Body of pancreas (tissue), 4 donors: ENCODE results near the gene NBEA. TPM values are rescaled to one million over a fixed set of nuclear protein-coding genes. Genes with fewer than 3 reads are reported as not detected.

ENCODE experiments used
- ATAC-seq: fragments of 150-250 bp; one replicate; pipeline ENCODE4 v1.9.1; 2016
- DNase-seq, 4 donors: peaks; one replicate each; pipeline ENCODE4 v3.0.0-alpha.2; 2019
- H3K27ac ChIP-seq, 4 donors: fragments of 200-600 bp; sonication (generic); 1 replicate in 3 of 4; 2 replicates in 1 of 4; pipeline versions ENCODE4 v1.5.1 to v1.6.1; 2016 to 2019; ENCODE audit warnings: mild to moderate bottlenecking in 1 of 4, mixed read lengths in 1 of 4, moderate library complexity in 1 of 4
- H3K27me3 ChIP-seq, 2 donors: fragments of 200-600 bp; sonication (generic); one replicate each; pipeline ENCODE4 v1.6.0; 2016; ENCODE audit warnings: mild to moderate bottlenecking in 1 of 2
- H3K36me3 ChIP-seq, 2 donors: fragments of 200-600 bp; sonication (generic); replicated peaks in 1 of 2; 2 replicates each; pipeline ENCODE4 v1.5.1; 2016; ENCODE audit warnings: low read depth in 2 of 2; ENCODE audit not compliant: insufficient read depth in 1 of 2
- H3K4me1 ChIP-seq: fragments of 200-600 bp; sonication (generic); one replicate; pipeline ENCODE4 v1.6.0; 2016
- H3K4me3 ChIP-seq, 2 donors: fragments of 200-600 bp; sonication (generic); 1 replicate in 1 of 2; 2 replicates in 1 of 2; pipeline ENCODE4 v1.5.1; 2016 to 2019
- H3K9me3 ChIP-seq, 3 donors: fragments of 200-600 bp; sonication (generic); 1 replicate in 2 of 3; 2 replicates in 1 of 3; pipeline ENCODE4 v1.5.1; 2016
- CTCF ChIP-seq, 7 experiments: fragments of 450-650 bp in 4 of 7; fragments of 200-600 bp in 3 of 7; sonication (generic) in 3 of 7; IDR thresholded peaks; one replicate each; pipeline ENCODE4 v1.5.1; 2016 to 2019; ENCODE audit warnings: antibody characterized with exemption in 7 of 7
- POLR2A ChIP-seq, 3 donors: fragments of 450-650 bp; IDR thresholded peaks; one replicate each; pipeline ENCODE4 v1.6.1; 2016; ENCODE audit warnings: antibody characterized with exemption in 3 of 3, mild to moderate bottlenecking in 2 of 3
- WGBS, 2 donors: methylation state at CpG; one replicate each; pipeline ENCODE4 v1.1.5; 2017; 5-methylcytosine and 5-hydroxymethylcytosine counted together
- intact Hi-C: fragments of 100-400 bp; cut with DNase I; formaldehyde crosslinking; loops from one replicate; pipeline ENCODE4 v1.15.1; 2023
- total RNA-seq, 2 donors: library from RNA; depleted of rRNA; stranded (reverse); fragments of >200 nt; gene quantifications; one replicate each; pipeline ENCODE4 v1.1.0, GENCODE V29; 2016

The NBEA gene
- total RNA-seq, 2 donors from 2014 or later: 9.6 to 19.1 TPM

- H3K4me3 ChIP-seq: no peak overlapping the region
- intact Hi-C loops: no loop called here
- 94 to 100% methylated on average over 1 of the region's 1 CpG for WGBS, 2 donors
- TF ChIP-seq CTCF (IDR thresholded peaks at IDR 0.05) (no peak), POLR2A (IDR thresholded peaks at IDR 0.05) (no peak)
- ATAC-seq: no peak
- no peaks in the 10 kb centered on the region for H3K9me3 ChIP-seq
- H3K27me3 ChIP-seq: no peaks in the 10 kb centered on the region
- no peak for DNase-seq
- H3K4me1 ChIP-seq: no peaks in the 10 kb centered on the region
- H3K36me3 ChIP-seq: no peaks in the 10 kb centered on the region
- no peak overlapping the region for H3K27ac ChIP-seq
Measured at GRCh38 chr13:35238274-35238673, 296.2 kb downstream of the NBEA start.

DNA sequence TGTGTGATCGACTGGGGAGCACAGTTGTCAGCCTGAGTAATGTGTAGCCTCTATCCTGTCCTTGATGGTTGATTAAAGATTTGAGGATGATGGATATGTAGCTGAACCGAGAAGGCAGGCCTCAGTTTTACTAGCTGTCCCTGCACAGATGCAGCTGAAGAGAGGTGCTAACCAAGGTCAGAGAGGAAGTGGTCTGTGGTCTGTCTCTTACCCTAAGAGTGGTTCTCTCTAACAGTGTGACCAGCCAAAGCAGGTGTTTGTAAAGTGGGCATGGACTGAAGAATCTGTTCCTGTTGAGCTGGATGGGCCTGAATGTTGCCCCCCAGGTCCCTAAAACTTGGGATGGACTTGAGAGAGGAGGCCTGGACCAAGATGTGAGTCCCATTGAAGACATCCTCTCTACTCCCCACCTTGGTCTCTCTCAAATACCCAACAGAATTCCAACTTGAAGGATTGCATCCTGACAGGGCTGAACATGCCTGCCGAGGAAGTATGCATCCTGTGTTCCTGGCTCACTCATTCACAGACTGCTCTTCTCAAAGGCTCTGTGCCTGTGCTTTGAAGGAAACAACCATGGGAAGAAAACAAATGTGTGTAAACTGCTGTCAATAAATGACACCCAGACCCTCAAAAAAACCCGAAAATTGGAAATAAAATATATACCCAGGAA is 310.6 kb downstream of the NBEA start:
- ATAC-seq: no peak
- Histone ChIP-seq H3K9me3 (no peaks in the 10 kb centered on the region), H3K27ac (no peak overlapping the region), H3K4me3 (no peak overlapping the region), H3K27me3 (no peaks in the 10 kb centered on the region), H3K4me1 (no peaks in the 10 kb centered on the region), H3K36me3 (peaks cover 0 to 3% of the 10 kb centered on the region in 2 donors)
- WGBS, 2 donors: 76 to 77% methylated on average over 4 of the region's 4 CpGs
- intact Hi-C loops: no loop called here
- no peak for TF ChIP-seq POLR2A (IDR thresholded peaks at IDR 0.05)
- TF ChIP-seq CTCF (IDR thresholded peaks at IDR 0.05): no peak
- no peak for DNase-seq

- DNase-seq: no peak
- H3K27ac ChIP-seq: no peak overlapping the region
- peaks cover 0 to 3% of the 10 kb centered on the region in 2 donors for H3K36me3 ChIP-seq
- 96 to 97% methylated on average over 7 to 8 of the region's 8 CpGs for WGBS, 2 donors
- no peak for ATAC-seq
- H3K4me1 ChIP-seq: no peaks in the 10 kb centered on the region
- H3K4me3 ChIP-seq: no peak overlapping the region
- no peaks in the 10 kb centered on the region for H3K9me3 ChIP-seq
- TF ChIP-seq CTCF (IDR thresholded peaks at IDR 0.05) (no peak), POLR2A (IDR thresholded peaks at IDR 0.05) (no peak)
- H3K27me3 ChIP-seq: no peaks in the 10 kb centered on the region
- intact Hi-C loops: no loop called here
Measured at GRCh38 chr13:35255241-35255640, 313.2 kb downstream of the NBEA start.

DNA sequence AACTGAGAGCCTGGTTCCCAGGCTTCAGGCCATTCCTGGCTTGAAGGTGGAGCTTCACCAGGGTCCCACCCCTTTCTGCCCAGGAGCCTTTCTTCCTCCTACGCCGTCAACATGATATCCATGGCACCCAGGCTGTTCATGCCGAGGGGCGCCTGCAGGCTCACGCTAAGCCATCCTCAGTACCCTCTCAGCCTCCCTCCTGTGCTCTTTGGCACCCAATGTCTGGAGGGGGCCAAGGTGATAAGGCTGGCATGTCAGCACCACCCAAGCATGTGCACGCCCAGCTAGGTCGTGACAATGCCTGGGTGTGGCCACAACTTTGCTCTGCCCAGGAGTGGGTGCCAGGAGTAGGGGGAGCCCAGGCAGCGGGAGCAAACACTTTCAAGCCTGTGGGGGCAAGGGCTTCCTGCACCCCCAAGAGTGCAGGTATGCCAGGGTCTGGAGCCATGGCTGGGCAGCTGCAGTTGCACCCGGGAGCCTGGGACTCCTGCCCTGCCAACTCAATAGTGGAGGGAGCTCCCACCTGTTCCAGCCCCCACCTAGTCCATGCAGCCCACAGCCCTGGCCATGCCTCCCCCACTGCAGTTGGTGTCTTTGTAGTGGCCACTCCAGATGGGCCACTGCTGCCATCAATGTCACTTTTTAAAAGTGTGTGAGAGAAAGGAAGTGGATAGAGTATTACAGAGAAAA is 314.5 kb downstream of the NBEA start:
- ATAC-seq: no peak
- WGBS, 2 donors: 72 to 98% methylated on average over 5 to 9 of the region's 9 CpGs
- Histone ChIP-seq H3K36me3 (peaks cover 0 to 3% of the 10 kb centered on the region in 2 donors), H3K4me3 (no peak overlapping the region), H3K27me3 (no peaks in the 10 kb centered on the region), H3K27ac (no peak overlapping the region), H3K4me1 (no peaks in the 10 kb centered on the region), H3K9me3 (no peaks in the 10 kb centered on the region)
- intact Hi-C loops: no loop called here
- DNase-seq: no peak
- TF ChIP-seq CTCF (IDR thresholded peaks at IDR 0.05): no peak
- TF ChIP-seq POLR2A (IDR thresholded peaks at IDR 0.05): no peak

- Histone ChIP-seq H3K9me3 (no peaks in the 10 kb centered on the region), H3K27ac (no peak overlapping the region), H3K4me3 (no peak overlapping the region), H3K36me3 (no peaks in the 10 kb centered on the region), H3K4me1 (no peaks in the 10 kb centered on the region), H3K27me3 (no peaks in the 10 kb centered on the region)
- DNase-seq (no peak), ATAC-seq (no peak)
- intact Hi-C loops: no loop called here
- TF ChIP-seq CTCF (IDR thresholded peaks at IDR 0.05): no peak
- TF ChIP-seq POLR2A (IDR thresholded peaks at IDR 0.05): no peak
Measured at GRCh38 chr13:35260316-35260715, 318.2 kb downstream of the NBEA start.
